ENCODE results near the gene SIDT1.

DNA sequence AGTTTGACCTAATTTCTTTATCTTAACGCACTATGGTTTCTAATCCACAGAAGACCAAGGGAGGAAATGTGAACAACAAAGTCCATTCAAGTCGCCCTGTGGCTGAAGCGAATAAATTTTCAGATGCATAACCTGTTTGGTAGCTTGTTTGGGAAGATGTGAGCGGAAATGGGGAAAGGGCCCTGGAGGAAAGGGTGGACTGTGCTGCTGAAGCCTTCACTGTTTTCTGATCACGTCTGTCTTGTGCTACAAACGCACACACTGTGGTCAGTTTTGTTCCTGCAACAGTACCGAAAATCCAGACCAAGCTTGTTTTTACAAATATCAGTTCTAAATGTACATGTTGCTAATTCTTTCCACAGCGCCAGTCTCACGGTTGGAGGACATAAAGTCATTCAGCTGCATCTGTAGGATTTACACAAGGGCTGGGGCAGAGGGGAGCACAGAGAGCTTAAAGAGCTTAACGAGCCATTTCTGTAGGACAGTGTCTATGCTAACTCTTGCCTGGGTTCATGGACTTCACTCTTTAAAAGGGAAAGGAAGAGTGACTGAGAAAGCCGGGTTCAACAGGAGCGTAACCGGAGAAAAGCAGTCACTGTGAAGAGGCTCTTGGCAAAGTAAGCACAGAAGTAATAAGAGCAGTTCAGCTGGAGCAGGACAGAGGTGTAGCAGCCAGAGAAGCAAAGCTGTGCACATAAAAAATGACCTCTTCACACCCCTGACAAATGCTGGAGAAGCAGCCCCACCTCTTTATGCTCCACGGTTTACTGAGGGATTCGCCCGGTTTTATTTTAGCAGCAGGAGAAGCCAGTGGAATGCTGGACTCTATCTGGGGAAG is 97.4 kb downstream of the SIDT1 start:
- no peak for TF ChIP-seq EGR1 (IDR thresholded peaks at IDR 0.05; ENCODE audit: low read depth in 2 of 2)
- TF ChIP-seq, protein P1, sequence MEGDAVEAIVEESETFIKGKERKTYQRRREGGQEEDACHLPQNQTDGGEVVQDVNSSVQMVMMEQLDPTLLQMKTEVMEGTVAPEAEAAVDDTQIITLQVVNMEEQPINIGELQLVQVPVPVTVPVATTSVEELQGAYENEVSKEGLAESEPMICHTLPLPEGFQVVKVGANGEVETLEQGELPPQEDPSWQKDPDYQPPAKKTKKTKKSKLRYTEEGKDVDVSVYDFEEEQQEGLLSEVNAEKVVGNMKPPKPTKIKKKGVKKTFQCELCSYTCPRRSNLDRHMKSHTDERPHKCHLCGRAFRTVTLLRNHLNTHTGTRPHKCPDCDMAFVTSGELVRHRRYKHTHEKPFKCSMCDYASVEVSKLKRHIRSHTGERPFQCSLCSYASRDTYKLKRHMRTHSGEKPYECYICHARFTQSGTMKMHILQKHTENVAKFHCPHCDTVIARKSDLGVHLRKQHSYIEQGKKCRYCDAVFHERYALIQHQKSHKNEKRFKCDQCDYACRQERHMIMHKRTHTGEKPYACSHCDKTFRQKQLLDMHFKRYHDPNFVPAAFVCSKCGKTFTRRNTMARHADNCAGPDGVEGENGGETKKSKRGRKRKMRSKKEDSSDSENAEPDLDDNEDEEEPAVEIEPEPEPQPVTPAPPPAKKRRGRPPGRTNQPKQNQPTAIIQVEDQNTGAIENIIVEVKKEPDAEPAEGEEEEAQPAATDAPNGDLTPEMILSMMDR (IDR thresholded peaks at IDR 0.05; ENCODE audit: low read depth, low read length, missing input control), result no peak

Measured in liver (tissue), 3 donors.